ENCODE data around the gene ZMYND15. TPM values are rescaled to one million over a fixed set of nuclear protein-coding genes. Genes with fewer than 3 reads are reported as not detected.

The ZMYND15 gene
- total RNA-seq, 1 experiment from 2014 or later: 2.8 TPM

DNA sequence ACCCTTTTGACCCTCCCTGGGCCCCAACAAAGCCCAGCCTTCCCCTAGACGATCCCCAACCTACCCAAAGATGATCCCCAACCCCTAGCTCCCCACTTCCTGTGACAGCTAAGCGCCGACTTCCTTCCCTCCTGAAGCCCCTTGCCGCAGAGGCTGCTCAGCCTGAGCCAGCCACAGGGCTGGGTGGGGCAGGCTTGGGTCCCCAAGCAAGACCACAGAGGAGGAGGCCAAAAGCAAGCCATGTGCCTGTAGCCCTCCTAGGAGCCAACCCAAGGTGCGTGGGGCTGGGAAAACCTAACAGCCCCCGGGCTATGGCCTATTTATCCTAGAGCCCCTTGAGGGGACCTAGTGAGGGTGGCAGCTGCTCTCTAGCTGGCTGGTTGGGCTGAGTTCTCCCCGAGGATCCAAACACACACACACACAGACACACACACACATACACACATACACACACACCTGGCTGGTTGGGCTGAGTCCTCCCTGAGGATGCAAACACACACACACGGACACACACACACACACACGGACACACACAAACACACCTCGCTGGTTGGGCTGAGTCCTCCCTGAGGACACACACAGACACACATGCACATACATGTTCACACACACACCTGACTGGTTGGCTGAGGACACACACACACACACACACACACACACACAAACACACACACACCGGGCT, 24.4 kb upstream of the ZMYND15 start:
- H3K9me2 ChIP-seq (ENCODE audit: insufficient read depth): no peaks in the 10 kb centered on the region
- BruUV-seq (replicated peaks): no TSS peak
- DNase-seq (ENCODE audit: low read depth, low spot score): no peak
- no peaks in the 10 kb centered on the region for H3K9me3 ChIP-seq (ENCODE audit: control insufficient read depth in 1 of 2, insufficient read depth in 1 of 2, low read depth in 1 of 2, low read length in 2 of 2)
- H3K9ac ChIP-seq (ENCODE audit: low read length): no peak overlapping the region
- H3K36me3 ChIP-seq (ENCODE audit: control insufficient read depth in 1 of 2, insufficient read depth in 2 of 2, low read length in 2 of 2): peaks cover 14 to 16% of the 10 kb centered on the region in 2 experiments; a peak in 2 of 4 replicates
- TF ChIP-seq SRF (IDR thresholded peaks at IDR 0.05; ENCODE audit: low read depth): no peak
- H4K20me1 ChIP-seq (ENCODE audit: insufficient read depth): no peaks in the 10 kb centered on the region
- no peak overlapping the region for H3K4me2 ChIP-seq (ENCODE audit: low read length)
- no peak overlapping the region for H2AFZ ChIP-seq (ENCODE audit: low read depth, low read length, poor library complexity, severe bottlenecking)
- peaks cover 20% of the 10 kb centered on the region for H3K79me2 ChIP-seq (ENCODE audit: insufficient read depth, low read length)
- no peak for ATAC-seq
- H3K27ac ChIP-seq (ENCODE audit: low read depth, low read length): no peak overlapping the region
- peaks cover 7 to 15% of the 10 kb centered on the region in 2 experiments; a peak in 3 of 4 replicates for H3K4me1 ChIP-seq (ENCODE audit: control insufficient read depth in 1 of 2, insufficient read depth in 2 of 2, low read length in 2 of 2)
- H3K4me3 ChIP-seq (replicated peaks in 1 of 2; ENCODE audit: low read depth in 1 of 2, low read length in 2 of 2): no peak overlapping the region
- RAD21 ChIA-PET (ENCODE audit: low non-redundant PET in 1 of 2, low total read pairs in 2 of 2, uncharacterized antibody in 2 of 2, unreplicated experiment in 2 of 2): no interaction called here
- POLR2A ChIA-PET: no interaction called here
- no peaks in the 10 kb centered on the region for H3K27me3 ChIP-seq (ENCODE audit: insufficient read depth, low read length)
- intact Hi-C loops (cut with micrococcal nuclease): no loop called here
- CTCF ChIA-PET: no interaction called here

GRCh38 chr17:4716081-4716480, 23.6 kb upstream of the ZMYND15 start:
- H3K9me2 ChIP-seq (ENCODE audit: insufficient read depth): no peaks in the 10 kb centered on the region
- no peaks in the 10 kb centered on the region for H4K20me1 ChIP-seq (ENCODE audit: insufficient read depth)
- H3K79me2 ChIP-seq (ENCODE audit: insufficient read depth, low read length): peaks cover 16% of the 10 kb centered on the region
- POLR2A ChIA-PET: no interaction called here
- H3K4me3 ChIP-seq (replicated peaks in 1 of 2; ENCODE audit: low read depth in 1 of 2, low read length in 2 of 2): no peak overlapping the region
- DNase-seq (ENCODE audit: low read depth, low spot score) (no peak), ATAC-seq (no peak)
- no peaks in the 10 kb centered on the region for H3K27me3 ChIP-seq (ENCODE audit: insufficient read depth, low read length)
- no peak overlapping the region for H2AFZ ChIP-seq (ENCODE audit: low read depth, low read length, poor library complexity, severe bottlenecking)
- H3K9ac ChIP-seq (ENCODE audit: low read length): no peak overlapping the region
- no TSS peak for BruUV-seq (replicated peaks)
- H3K4me1 ChIP-seq (ENCODE audit: control insufficient read depth in 1 of 2, insufficient read depth in 2 of 2, low read length in 2 of 2): peaks cover 9 to 16% of the 10 kb centered on the region in 2 experiments
- intact Hi-C loops (cut with micrococcal nuclease): no loop called here
- peaks cover 14 to 16% of the 10 kb centered on the region in 2 experiments; a peak in 2 of 4 replicates for H3K36me3 ChIP-seq (ENCODE audit: control insufficient read depth in 1 of 2, insufficient read depth in 2 of 2, low read length in 2 of 2)
- RAD21 ChIA-PET (ENCODE audit: low non-redundant PET in 1 of 2, low total read pairs in 2 of 2, uncharacterized antibody in 2 of 2, unreplicated experiment in 2 of 2): no interaction called here
- no peak overlapping the region for H3K27ac ChIP-seq (ENCODE audit: low read depth, low read length)
- no peak overlapping the region for H3K4me2 ChIP-seq (ENCODE audit: low read length)
- CTCF ChIA-PET: no interaction called here
- H3K9me3 ChIP-seq (ENCODE audit: control insufficient read depth in 1 of 2, insufficient read depth in 1 of 2, low read depth in 1 of 2, low read length in 2 of 2): no peaks in the 10 kb centered on the region
- TF ChIP-seq, protein P1, sequence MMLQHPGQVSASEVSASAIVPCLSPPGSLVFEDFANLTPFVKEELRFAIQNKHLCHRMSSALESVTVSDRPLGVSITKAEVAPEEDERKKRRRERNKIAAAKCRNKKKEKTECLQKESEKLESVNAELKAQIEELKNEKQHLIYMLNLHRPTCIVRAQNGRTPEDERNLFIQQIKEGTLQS (IDR thresholded peaks at IDR 0.05): no peak
- TF ChIP-seq ZFX (IDR thresholded peaks at IDR 0.05) (no peak), EGR1 (IDR thresholded peaks at IDR 0.05; ENCODE audit: low read depth) (no peak), MAX (IDR thresholded peaks at IDR 0.05) (no peak), JUND (IDR thresholded peaks at IDR 0.05) (no peak), EZH2phosphoT487 (IDR thresholded peaks at IDR 0.05; ENCODE audit: borderline replicate concordance) (no peak), YY1 (IDR thresholded peaks at IDR 0.05; ENCODE audit: extremely low read depth, insufficient replicate concordance, low read depth, low read length) (no peak), SP1 (IDR thresholded peaks at IDR 0.05; ENCODE audit: low read depth) (no peak), SRF (IDR thresholded peaks at IDR 0.05; ENCODE audit: low read depth) (no peak), TCF7L2 (IDR thresholded peaks at IDR 0.05; ENCODE audit: borderline replicate concordance, extremely low read depth, insufficient read depth, insufficient read length) (no peak), FOSL1 (IDR thresholded peaks at IDR 0.05; ENCODE audit: low read depth) (no peak), RAD21 (IDR thresholded peaks at IDR 0.05; ENCODE audit: low read depth) (no peak), ELF1 (IDR thresholded peaks at IDR 0.05; ENCODE audit: borderline replicate concordance, low read depth) (no peak)
- TF ChIP-seq, protein P2, sequence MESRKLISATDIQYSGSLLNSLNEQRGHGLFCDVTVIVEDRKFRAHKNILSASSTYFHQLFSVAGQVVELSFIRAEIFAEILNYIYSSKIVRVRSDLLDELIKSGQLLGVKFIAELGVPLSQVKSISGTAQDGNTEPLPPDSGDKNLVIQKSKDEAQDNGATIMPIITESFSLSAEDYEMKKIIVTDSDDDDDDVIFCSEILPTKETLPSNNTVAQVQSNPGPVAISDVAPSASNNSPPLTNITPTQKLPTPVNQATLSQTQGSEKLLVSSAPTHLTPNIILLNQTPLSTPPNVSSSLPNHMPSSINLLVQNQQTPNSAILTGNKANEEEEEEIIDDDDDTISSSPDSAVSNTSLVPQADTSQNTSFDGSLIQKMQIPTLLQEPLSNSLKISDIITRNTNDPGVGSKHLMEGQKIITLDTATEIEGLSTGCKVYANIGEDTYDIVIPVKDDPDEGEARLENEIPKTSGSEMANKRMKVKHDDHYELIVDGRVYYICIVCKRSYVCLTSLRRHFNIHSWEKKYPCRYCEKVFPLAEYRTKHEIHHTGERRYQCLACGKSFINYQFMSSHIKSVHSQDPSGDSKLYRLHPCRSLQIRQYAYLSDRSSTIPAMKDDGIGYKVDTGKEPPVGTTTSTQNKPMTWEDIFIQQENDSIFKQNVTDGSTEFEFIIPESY (IDR thresholded peaks at IDR 0.05; ENCODE audit: extremely low read depth, insufficient replicate concordance, low read length): no peak
- TF ChIP-seq, protein P3, sequence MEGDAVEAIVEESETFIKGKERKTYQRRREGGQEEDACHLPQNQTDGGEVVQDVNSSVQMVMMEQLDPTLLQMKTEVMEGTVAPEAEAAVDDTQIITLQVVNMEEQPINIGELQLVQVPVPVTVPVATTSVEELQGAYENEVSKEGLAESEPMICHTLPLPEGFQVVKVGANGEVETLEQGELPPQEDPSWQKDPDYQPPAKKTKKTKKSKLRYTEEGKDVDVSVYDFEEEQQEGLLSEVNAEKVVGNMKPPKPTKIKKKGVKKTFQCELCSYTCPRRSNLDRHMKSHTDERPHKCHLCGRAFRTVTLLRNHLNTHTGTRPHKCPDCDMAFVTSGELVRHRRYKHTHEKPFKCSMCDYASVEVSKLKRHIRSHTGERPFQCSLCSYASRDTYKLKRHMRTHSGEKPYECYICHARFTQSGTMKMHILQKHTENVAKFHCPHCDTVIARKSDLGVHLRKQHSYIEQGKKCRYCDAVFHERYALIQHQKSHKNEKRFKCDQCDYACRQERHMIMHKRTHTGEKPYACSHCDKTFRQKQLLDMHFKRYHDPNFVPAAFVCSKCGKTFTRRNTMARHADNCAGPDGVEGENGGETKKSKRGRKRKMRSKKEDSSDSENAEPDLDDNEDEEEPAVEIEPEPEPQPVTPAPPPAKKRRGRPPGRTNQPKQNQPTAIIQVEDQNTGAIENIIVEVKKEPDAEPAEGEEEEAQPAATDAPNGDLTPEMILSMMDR (IDR thresholded peaks at IDR 0.05 in 2 of 3, conservative IDR thresholded peaks at IDR 0.05 in 1 of 3; ENCODE audit: borderline replicate concordance in 1 of 3, insufficient read depth in 1 of 3, low read depth in 2 of 3, low read length in 2 of 3): no peak
